HepG2 (cell line): Measurements from ENCODE around the gene CMIP. TPM values are rescaled to one million over a fixed set of nuclear protein-coding genes. Genes with fewer than 3 reads are reported as not detected.

Source experiments
- ARNT ChIP-seq: fragments of 450-650 bp; IDR thresholded peaks from 2 replicates; pipeline ENCODE4 v1.6.1; 2017
- EP300 ChIP-seq, 3 experiments: sonication (generic) in 1 of 3; formaldehyde crosslinking in 1 of 3; IDR thresholded peaks; 2 replicates each; pipeline versions ENCODE4 v1.5.1 to v1.6.1; 2011 to 2020; ENCODE audit warnings: low read depth in 2 of 3, low read length in 2 of 3, borderline replicate concordance in 1 of 3, improper control_type of control experiment in 1 of 3, mild to moderate bottlenecking in 1 of 3, missing genetic modification reagents in 1 of 3, moderate library complexity in 1 of 3
- FOXK2 ChIP-seq: fragments of 450-650 bp; IDR thresholded peaks from 2 replicates; pipeline ENCODE4 v1.6.1; 2016
- KLF15 ChIP-seq: sonication (generic); formaldehyde crosslinking; IDR thresholded peaks from 2 replicates; pipeline ENCODE4 v1.8.1; 2023; ENCODE audit warnings: borderline replicate concordance, mild to moderate bottlenecking, inconsistent platforms, missing genetic modification reagents, mixed read lengths
- MAFK ChIP-seq, 2 experiments: IDR thresholded peaks in 1 of 2; conservative IDR thresholded peaks in 1 of 2; 2 replicates each; pipeline ENCODE4 v1.6.1; 2011; ENCODE audit warnings: improper control_type of control experiment in 2 of 2, low read length in 2 of 2
- NFIC ChIP-seq: IDR thresholded peaks from 2 replicates; pipeline ENCODE4 v1.6.1; 2012; ENCODE audit warnings: mild to moderate bottlenecking, low read length, inconsistent platforms
- POLR2G ChIP-seq: fragments of 200-400 bp; formaldehyde crosslinking; IDR thresholded peaks from 2 replicates; pipeline ENCODE4 v1.6.1; 2018; ENCODE audit warnings: mild to moderate bottlenecking, low read depth, low read length, moderate library complexity
- TBP ChIP-seq: sonication (generic); formaldehyde crosslinking; IDR thresholded peaks from 2 replicates; pipeline ENCODE4 v1.5.0; 2020; ENCODE audit warnings: missing genetic modification reagents
- ZNF543 ChIP-seq: sonication (generic); formaldehyde crosslinking; IDR thresholded peaks from 2 replicates; pipeline ENCODE4 v1.4.0; 2020; ENCODE audit warnings: mild to moderate bottlenecking, missing genetic modification reagents
- ZNF577 ChIP-seq: sonication (generic); formaldehyde crosslinking; IDR thresholded peaks from 2 replicates; pipeline ENCODE4 v1.4.0; 2020; ENCODE audit warnings: mild to moderate bottlenecking, low read depth, missing genetic modification reagents, borderline replicate concordance
- polyA plus RNA-seq, 8 experiments: library from polyadenylated mRNA; depleted of rRNA in 3 of 8; stranded (reverse) in 7 of 8; unstranded in 1 of 8; fragments of >200 nt; fragmentation: Illumina TruSeq in 4 of 8; extraction: Trizol in 4 of 8; gene quantifications; 2 replicates each; pipeline versions ENCODE4 v1.2.1 to v1.2.3, GENCODE V29; 2011 to 2016; ENCODE audit warnings: low read depth in 4 of 8, missing spikeins in 1 of 8, mixed read lengths in 1 of 8; ENCODE audit not compliant: insufficient read depth in 1 of 8
- total RNA-seq, 5 experiments: library from RNA; depleted of rRNA; stranded (reverse); fragments of >200 nt; fragmentation: Illumina TruSeq; extraction: Trizol; gene quantifications; 2 replicates each; pipeline ENCODE4 v1.2.3, GENCODE V29; 2016; ENCODE audit warnings: low read depth in 1 of 5
- TF ChIP-seq, protein P1 (sequence below): sonication (generic); formaldehyde crosslinking; IDR thresholded peaks from 2 replicates; pipeline ENCODE4 v1.4.0; 2020; ENCODE audit warnings: missing genetic modification reagents
- TF ChIP-seq, protein P2 (sequence below), 2 experiments: fragments of 450-650 bp in 1 of 2; sonication (generic) in 1 of 2; formaldehyde crosslinking; IDR thresholded peaks; 2 replicates each; pipeline versions ENCODE4 v1.5.0 to v1.8.0; 2020 to 2022; ENCODE audit warnings: mild to moderate bottlenecking in 1 of 2, missing genetic modification reagents in 1 of 2
- TF ChIP-seq, protein P3 (sequence below): sonication (generic); formaldehyde crosslinking; IDR thresholded peaks from 2 replicates; pipeline ENCODE4 v1.8.0; 2022; ENCODE audit warnings: mild to moderate bottlenecking, missing genetic modification reagents

The CMIP gene
- total and polyA plus RNA-seq, 2 of the 13 experiments (the other 11 are each of a cell fraction or from before 2014, with no cell fraction given), result 10.9 to 18.1 TPM

DNA sequence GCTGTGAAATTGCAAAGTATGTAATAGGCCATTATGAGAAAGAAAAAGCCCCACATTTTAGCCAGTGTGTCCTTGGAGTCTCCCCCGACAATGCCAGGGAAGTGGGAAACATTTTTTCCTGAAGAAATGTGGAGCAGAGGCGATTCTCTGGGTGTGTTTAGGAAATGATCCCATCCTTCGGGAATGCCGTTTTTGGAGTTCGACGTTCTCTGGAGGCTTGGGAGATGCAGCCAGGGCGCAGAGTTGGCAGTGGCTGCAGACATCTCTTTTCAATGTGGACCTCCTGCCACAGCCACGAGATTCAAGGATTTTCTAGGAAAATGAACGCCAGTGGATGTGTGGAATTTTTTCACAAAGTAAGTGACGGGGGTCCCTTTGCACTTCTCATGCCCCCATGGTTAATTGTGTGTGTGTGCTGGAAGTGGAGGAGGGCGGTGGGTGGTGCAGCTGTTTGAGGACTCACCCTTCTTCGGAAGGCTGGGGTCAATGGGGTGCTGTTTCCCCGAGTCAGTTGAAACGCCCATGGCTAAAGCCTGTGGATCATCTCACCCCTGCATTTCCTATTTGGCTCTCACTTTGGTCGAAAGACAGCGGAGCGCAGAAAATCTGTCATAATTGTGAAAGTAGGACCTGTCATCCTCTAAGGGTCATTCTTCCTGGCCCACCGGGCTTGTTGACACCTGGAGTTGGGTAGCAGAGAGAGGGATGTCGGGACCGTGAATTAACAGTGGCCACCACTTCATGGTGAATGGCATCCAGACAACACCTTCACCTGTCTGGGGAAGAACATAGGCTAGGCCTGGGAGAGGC, 73.2 kb downstream of the CMIP start (continued):
- TF ChIP-seq EP300 (IDR thresholded peaks at IDR 0.05; ENCODE audit: low read depth in 2 of 2, low read length in 2 of 2) (no peak), EP300 (CRISPR knock-in tag; IDR thresholded peaks at IDR 0.05; ENCODE audit: borderline replicate concordance) (no peak), ARNT (no peak), ZNF577 (CRISPR knock-in tag) (no peak), ZNF543 (CRISPR knock-in tag) (no peak), POLR2G (no peak), KLF15 (CRISPR knock-in tag) (no peak), FOXK2 (no peak), NFIC (no peak), TBP (CRISPR knock-in tag) (no peak), MAFK (conservative IDR thresholded peaks at IDR 0.05 in 1 of 2, IDR thresholded peaks at IDR 0.05 in 1 of 2; ENCODE audit: low read length in 2 of 2) (no peak)
- TF ChIP-seq, protein P1, sequence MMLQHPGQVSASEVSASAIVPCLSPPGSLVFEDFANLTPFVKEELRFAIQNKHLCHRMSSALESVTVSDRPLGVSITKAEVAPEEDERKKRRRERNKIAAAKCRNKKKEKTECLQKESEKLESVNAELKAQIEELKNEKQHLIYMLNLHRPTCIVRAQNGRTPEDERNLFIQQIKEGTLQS (CRISPR knock-in tag), result no peak
- TF ChIP-seq, protein P2, sequence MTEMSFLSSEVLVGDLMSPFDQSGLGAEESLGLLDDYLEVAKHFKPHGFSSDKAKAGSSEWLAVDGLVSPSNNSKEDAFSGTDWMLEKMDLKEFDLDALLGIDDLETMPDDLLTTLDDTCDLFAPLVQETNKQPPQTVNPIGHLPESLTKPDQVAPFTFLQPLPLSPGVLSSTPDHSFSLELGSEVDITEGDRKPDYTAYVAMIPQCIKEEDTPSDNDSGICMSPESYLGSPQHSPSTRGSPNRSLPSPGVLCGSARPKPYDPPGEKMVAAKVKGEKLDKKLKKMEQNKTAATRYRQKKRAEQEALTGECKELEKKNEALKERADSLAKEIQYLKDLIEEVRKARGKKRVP (CRISPR knock-in tag; IDR thresholded peaks at IDR 0.05), result no peak
- TF ChIP-seq, protein P3, sequence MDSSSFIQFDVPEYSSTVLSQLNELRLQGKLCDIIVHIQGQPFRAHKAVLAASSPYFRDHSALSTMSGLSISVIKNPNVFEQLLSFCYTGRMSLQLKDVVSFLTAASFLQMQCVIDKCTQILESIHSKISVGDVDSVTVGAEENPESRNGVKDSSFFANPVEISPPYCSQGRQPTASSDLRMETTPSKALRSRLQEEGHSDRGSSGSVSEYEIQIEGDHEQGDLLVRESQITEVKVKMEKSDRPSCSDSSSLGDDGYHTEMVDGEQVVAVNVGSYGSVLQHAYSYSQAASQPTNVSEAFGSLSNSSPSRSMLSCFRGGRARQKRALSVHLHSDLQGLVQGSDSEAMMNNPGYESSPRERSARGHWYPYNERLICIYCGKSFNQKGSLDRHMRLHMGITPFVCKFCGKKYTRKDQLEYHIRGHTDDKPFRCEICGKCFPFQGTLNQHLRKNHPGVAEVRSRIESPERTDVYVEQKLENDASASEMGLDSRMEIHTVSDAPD (CRISPR knock-in tag), result no peak
